IMR-90 (cell line): Measurements from ENCODE around the gene LRPPRC. TPM values are rescaled to one million over a fixed set of nuclear protein-coding genes. Genes with fewer than 3 reads are reported as not detected.

Experiments used
- ATAC-seq: fragments of 200-7000 bp; cut with Tn5 transposase; 2 replicates; pipeline ENCODE4 v1.9.1; 2020; ENCODE audit warnings: low read depth, mild to moderate bottlenecking, moderate library complexity
- BruUV-seq: library from RNA; stranded (reverse); fragments of 400-500 nt; replicated peaks from 2 replicates; lab custom pipeline; 2021; lab: Mats Ljungman, UMichigan
- CTCF ChIA-PET: fragments of 300-600 bp; formaldehyde crosslinking; extraction: SDS; loops from one replicate; lab custom pipeline; 2021; ENCODE audit warnings: antibody characterized with exemption; lab: Yijun Ruan, JAX
- POLR2A ChIA-PET: fragments of 300-600 bp; sonication (Branson Sonifier 250); formaldehyde crosslinking; loops from one replicate; lab custom pipeline; 2022; ENCODE audit warnings: antibody characterized with exemption; ENCODE audit not compliant: unreplicated experiment; lab: Charles Lee
- DNase-seq: peaks from one replicate; pipeline ENCODE4 v3.0.0; 2013
- H2AFZ ChIP-seq: replicated peaks from 2 replicates; pipeline ENCODE3; 2013; ENCODE audit warnings: low read length, mild to moderate bottlenecking; ENCODE audit not compliant: poor library complexity
- H2AK5ac ChIP-seq: 2 replicates; pipeline ENCODE4 v1.6.1; 2013; ENCODE audit warnings: low read depth, low read length, inconsistent platforms
- H2AK9ac ChIP-seq: replicated peaks from 2 replicates; pipeline ENCODE3; 2013; ENCODE audit warnings: mild to moderate bottlenecking, low read depth, low read length, moderate library complexity; ENCODE audit not compliant: poor library complexity
- H2BK120ac ChIP-seq: 2 replicates; pipeline ENCODE4 v1.6.1; 2013; ENCODE audit warnings: low read depth, low read length, inconsistent platforms
- H2BK15ac ChIP-seq: 3 replicates; pipeline ENCODE4 v1.6.1; 2013; ENCODE audit warnings: low read depth, low read length, inconsistent platforms
- H2BK20ac ChIP-seq: 2 replicates; pipeline ENCODE4 v1.6.1; 2013; ENCODE audit warnings: low read depth, mild to moderate bottlenecking, inconsistent platforms, low read length, moderate library complexity
- H2BK5ac ChIP-seq: 2 replicates; pipeline ENCODE4 v1.6.1; 2013; ENCODE audit warnings: mild to moderate bottlenecking, low read depth, low read length, inconsistent platforms; ENCODE audit not compliant: poor library complexity, severe bottlenecking
- H3K14ac ChIP-seq: replicated peaks from 2 replicates; pipeline ENCODE4 v1.6.1; 2013; ENCODE audit warnings: low read depth, low read length, inconsistent platforms
- H3K18ac ChIP-seq: 2 replicates; pipeline ENCODE4 v1.6.1; 2013; ENCODE audit warnings: low read depth, low read length, control low read depth
- H3K23ac ChIP-seq: 2 replicates; pipeline ENCODE4 v1.6.1; 2013; ENCODE audit warnings: low read depth, low read length, inconsistent platforms
- H3K27ac ChIP-seq: 2 replicates; pipeline ENCODE4 v1.5.1; 2013; ENCODE audit warnings: mild to moderate bottlenecking, control low read depth, low read length; ENCODE audit not compliant: insufficient read depth
- H3K27me3 ChIP-seq: 2 replicates; pipeline ENCODE4 v1.6.1; 2013; ENCODE audit warnings: low read length; ENCODE audit not compliant: control insufficient read depth, insufficient read depth
- H3K36me3 ChIP-seq: 2 replicates; pipeline ENCODE4 v1.6.1; 2013; ENCODE audit warnings: low read length, mixed read lengths; ENCODE audit not compliant: control insufficient read depth, insufficient read depth
- H3K4ac ChIP-seq: 2 replicates; pipeline ENCODE4 v1.6.1; 2013; ENCODE audit warnings: low read depth, low read length, inconsistent platforms
- H3K4me1 ChIP-seq: 2 replicates; pipeline ENCODE4 v1.6.1; 2013; ENCODE audit warnings: low read length, mixed read lengths; ENCODE audit not compliant: control insufficient read depth, insufficient read depth
- H3K4me2 ChIP-seq: 2 replicates; pipeline ENCODE4 v1.6.1; 2013; ENCODE audit warnings: low read depth, mild to moderate bottlenecking, control low read depth, low read length, moderate library complexity
- H3K4me3 ChIP-seq: 2 replicates; pipeline ENCODE4 v1.5.1; 2013; ENCODE audit warnings: low read depth, mild to moderate bottlenecking, control low read depth, low read length, moderate library complexity; ENCODE audit not compliant: insufficient read depth
- H3K56ac ChIP-seq: 2 replicates; pipeline ENCODE4 v1.6.1; 2013; ENCODE audit warnings: low read length, inconsistent platforms; ENCODE audit not compliant: insufficient read depth; ENCODE audit errors: extremely low read depth
- H3K79me1 ChIP-seq, 2 experiments: 2 replicates each; pipeline ENCODE4 v1.6.1; 2013; ENCODE audit warnings: low read length in 2 of 2, inconsistent platforms in 1 of 2, low read depth in 1 of 2
- H3K9ac ChIP-seq: 2 replicates; pipeline ENCODE4 v1.6.1; 2013; ENCODE audit warnings: low read depth, low read length, control low read depth
- H3K9me1 ChIP-seq: 2 replicates; pipeline ENCODE4 v1.6.1; 2013; ENCODE audit warnings: low read length, inconsistent platforms; ENCODE audit not compliant: insufficient read depth
- H3K9me3 ChIP-seq: 2 replicates; pipeline ENCODE4 v1.6.1; 2013; ENCODE audit warnings: low read length; ENCODE audit not compliant: control insufficient read depth, insufficient read depth
- H4K20me1 ChIP-seq: 2 replicates; pipeline ENCODE4 v1.6.1; 2013; ENCODE audit warnings: low read length, inconsistent platforms; ENCODE audit not compliant: insufficient read depth
- H4K5ac ChIP-seq: 2 replicates; pipeline ENCODE4 v1.6.1; 2013; ENCODE audit warnings: mild to moderate bottlenecking, low read depth, low read length, control low read depth
- H4K8ac ChIP-seq, 2 experiments: 2 replicates each; pipeline ENCODE4 v1.6.1; 2013; ENCODE audit warnings: low read depth in 2 of 2, low read length in 2 of 2, control low read depth in 1 of 2, inconsistent platforms in 1 of 2
- H4K91ac ChIP-seq: 2 replicates; pipeline ENCODE4 v1.6.1; 2013; ENCODE audit warnings: low read depth, low read length, inconsistent platforms; ENCODE audit not compliant: insufficient read depth
- BHLHE40 ChIP-seq: fragments of 150-350 bp; IDR thresholded peaks from 2 replicates; pipeline ENCODE4 v1.6.1; 2016; ENCODE audit warnings: mild to moderate bottlenecking, low read depth, low read length
- CEBPB ChIP-seq: IDR thresholded peaks from 2 replicates; pipeline ENCODE4 v1.6.1; 2012; ENCODE audit warnings: low read depth, low read length, improper control_type of control experiment
- CHD1 ChIP-seq: IDR thresholded peaks from 2 replicates; pipeline ENCODE4 v1.6.1; 2012; ENCODE audit warnings: low read depth, low read length, improper control_type of control experiment
- CTCF ChIP-seq: conservative IDR thresholded peaks from 2 replicates; pipeline ENCODE4 v1.5.1; 2012; ENCODE audit warnings: mild to moderate bottlenecking, low read depth, low read length, improper control_type of control experiment
- FOS ChIP-seq: fragments of 150-350 bp; IDR thresholded peaks from 2 replicates; pipeline ENCODE4 v1.6.1; 2016; ENCODE audit warnings: low read depth, low read length
- MXI1 ChIP-seq: IDR thresholded peaks from 2 replicates; pipeline ENCODE4 v1.6.1; 2012; ENCODE audit warnings: low read depth, mild to moderate bottlenecking, low read length, moderate library complexity, borderline replicate concordance
- NFE2L2 ChIP-seq: fragments of 150-350 bp; IDR thresholded peaks from 2 replicates; pipeline ENCODE4 v1.6.1; 2016; ENCODE audit warnings: low read depth, mild to moderate bottlenecking, low read length
- RCOR1 ChIP-seq: IDR thresholded peaks from 2 replicates; pipeline ENCODE4 v1.6.1; 2012; ENCODE audit warnings: mild to moderate bottlenecking, low read length, improper control_type of control experiment; ENCODE audit not compliant: insufficient replicate concordance
- SMC3 ChIP-seq: fragments of 150-350 bp; IDR thresholded peaks from 2 replicates; pipeline ENCODE4 v1.6.1; 2016; ENCODE audit warnings: low read depth, mild to moderate bottlenecking, antibody characterized with exemption, low read length, moderate library complexity
- USF2 ChIP-seq: fragments of 150-350 bp; IDR thresholded peaks from 2 replicates; pipeline ENCODE4 v1.6.1; 2017; ENCODE audit warnings: mild to moderate bottlenecking, antibody characterized with exemption, low read length, low read depth
- whole genome bisulfite sequencing, 2 experiments: methylation state at CpG; one replicate each; pipeline versions ENCODE4 v1.1.5 to v1.1.7; 2013; ENCODE audit warnings: missing lambda C conversion rate in 2 of 2; ENCODE audit not compliant: insufficient read length in 1 of 2; ENCODE audit errors: extremely low coverage in 2 of 2; 5-methylcytosine and 5-hydroxymethylcytosine counted together
- dilution Hi-C: fragments of 300-500 bp; cut with HindIII; formaldehyde crosslinking; loops from one replicate; pipeline ENCODE4 v1.14.3; 2018; ENCODE audit warnings: low sequenced_read_pairs; ENCODE audit not compliant: unreplicated experiment
- in situ Hi-C: fragments of 300-500 bp; cut with MboI; formaldehyde crosslinking; loops from 3 replicates; pipeline ENCODE4 v1.14.3; 2019; ENCODE audit warnings: low sequenced_read_pairs, inconsistent platforms, mixed read lengths
- intact Hi-C: fragments of 100-400 bp; cut with micrococcal nuclease; formaldehyde crosslinking; loops from 2 replicates; pipeline ENCODE4 v1.10.0; 2022
- polyA plus RNA-seq, 3 experiments: library from polyadenylated mRNA; depleted of rRNA; stranded (reverse); fragments of >200 nt; gene quantifications; 2 replicates each; pipeline ENCODE4 v1.2.3, GENCODE V29; 2012; ENCODE audit warnings: low replicate concordance in 1 of 3
- total RNA-seq: library from RNA; depleted of rRNA; stranded (reverse); fragments of >200 nt; gene quantifications from 2 replicates; pipeline ENCODE4 v1.2.3, GENCODE V29; 2012
- TF ChIP-seq, protein P1 (sequence below): fragments of 150-350 bp; IDR thresholded peaks from 2 replicates; pipeline ENCODE4 v1.6.1; 2016; ENCODE audit warnings: low read depth, mild to moderate bottlenecking, low read length, moderate library complexity, borderline replicate concordance

The LRPPRC gene
- total and polyA plus RNA-seq, 2 of the 4 experiments (the other 2 are of a cell fraction) = 30.4 to 36.0 TPM

- in situ Hi-C loops = no loop called here
- H3K4me1 ChIP-seq = no peaks in the 10 kb centered on the region
- no peak overlapping the region for H3K27ac ChIP-seq
- no peak overlapping the region for H2BK20ac ChIP-seq
- H3K56ac ChIP-seq = no peak overlapping the region
- no peak overlapping the region for H2BK5ac ChIP-seq
- H2AK9ac ChIP-seq = no peak overlapping the region
- H4K8ac ChIP-seq = no peak overlapping the region
- H4K5ac ChIP-seq = no peak overlapping the region
- no peak overlapping the region for H3K4me3 ChIP-seq
- H3K27me3 ChIP-seq = peaks cover 39% of the 10 kb centered on the region
- H3K4me2 ChIP-seq = no peak overlapping the region
- H2BK15ac ChIP-seq = no peak overlapping the region
- DNase-seq = no peak
- no peaks in the 10 kb centered on the region for H3K36me3 ChIP-seq
- CTCF ChIA-PET = no interaction called here
- 67% methylated on average over 1 of the region's 21 CpGs; no CpG with 5 or more reads in 1 of the 2 experiments for WGBS, 2 experiments
- H4K20me1 ChIP-seq = no peaks in the 10 kb centered on the region
- no peak overlapping the region for H3K18ac ChIP-seq
- no TSS peak for BruUV-seq
- H3K9me3 ChIP-seq = no peaks in the 10 kb centered on the region
- no peak overlapping the region for H4K91ac ChIP-seq
- H2AFZ ChIP-seq = no peak overlapping the region
- dilution Hi-C loops = no loop called here
- H2AK5ac ChIP-seq = no peak overlapping the region
- no peak overlapping the region for H2BK120ac ChIP-seq
- no peak for ATAC-seq
- H3K9me1 ChIP-seq = no peaks in the 10 kb centered on the region
- H3K79me1 ChIP-seq = no peaks in the 10 kb centered on the region
- H3K4ac ChIP-seq = no peak overlapping the region
- no peak overlapping the region for H3K14ac ChIP-seq
- H3K23ac ChIP-seq = no peak overlapping the region
- intact Hi-C loops = no loop called here
- TF ChIP-seq USF2 = no peak
- TF ChIP-seq FOS = no peak
- TF ChIP-seq BHLHE40 = no peak
- TF ChIP-seq SMC3 = no peak
- TF ChIP-seq MXI1 = no peak
- TF ChIP-seq RCOR1 = no peak
- TF ChIP-seq CTCF = no peak
- no peak for TF ChIP-seq CEBPB
- no peak for TF ChIP-seq NFE2L2
- no peak for TF ChIP-seq CHD1
- TF ChIP-seq, protein P1, sequence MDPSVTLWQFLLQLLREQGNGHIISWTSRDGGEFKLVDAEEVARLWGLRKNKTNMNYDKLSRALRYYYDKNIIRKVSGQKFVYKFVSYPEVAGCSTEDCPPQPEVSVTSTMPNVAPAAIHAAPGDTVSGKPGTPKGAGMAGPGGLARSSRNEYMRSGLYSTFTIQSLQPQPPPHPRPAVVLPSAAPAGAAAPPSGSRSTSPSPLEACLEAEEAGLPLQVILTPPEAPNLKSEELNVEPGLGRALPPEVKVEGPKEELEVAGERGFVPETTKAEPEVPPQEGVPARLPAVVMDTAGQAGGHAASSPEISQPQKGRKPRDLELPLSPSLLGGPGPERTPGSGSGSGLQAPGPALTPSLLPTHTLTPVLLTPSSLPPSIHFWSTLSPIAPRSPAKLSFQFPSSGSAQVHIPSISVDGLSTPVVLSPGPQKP = no peak
- no peak overlapping the region for H3K9ac ChIP-seq
- POLR2A ChIA-PET = no interaction called here
Observed at GRCh38 chr2:43852196-43852730, 143.5 kb downstream of the LRPPRC start.
